AG20443 (cell line): ENCODE data around the gene C1D.
"Not testable (repeated sequence)": the region's sequence is repeated elsewhere in the genome, so short reads cannot be mapped to it uniquely, and the experiment has no call there.

Experiments
- DNase-seq: peaks from one replicate; pipeline ENCODE4 v3.0.0; 2012; ENCODE audit warnings: low spot score, mixed read lengths

Gene C1D

GRCh38 chr2:67999332-67999731 lies 63.5 kb downstream of the C1D start:
- no peak for DNase-seq

- no peak for DNase-seq
These were observed 64.9 kb downstream of the C1D start for GRCh38 chr2:67997903-67998302.

DNA sequence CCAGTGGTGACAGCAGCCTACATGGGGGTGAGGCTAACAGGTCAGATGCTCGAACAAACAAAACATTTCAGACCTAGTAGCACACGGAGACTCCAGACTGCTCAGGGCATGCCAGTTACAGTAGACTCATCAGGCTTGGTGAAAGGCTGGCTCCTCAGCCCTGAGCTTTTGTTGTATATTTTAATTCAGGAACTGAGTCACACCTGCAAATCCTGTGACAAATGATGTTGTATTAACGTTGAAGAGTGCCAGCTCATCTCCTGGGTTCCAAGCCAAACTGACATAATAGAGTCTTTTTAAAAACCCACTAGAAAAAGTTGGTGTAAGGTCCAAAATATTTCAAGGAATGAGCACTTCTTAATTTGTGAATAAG lies 65.3 kb downstream of the C1D start:
- DNase-seq: peak; percentile 50

- no peak for DNase-seq
These were observed 65.9 kb downstream of the C1D start for GRCh38 chr2:67996772-67997527.

DNA sequence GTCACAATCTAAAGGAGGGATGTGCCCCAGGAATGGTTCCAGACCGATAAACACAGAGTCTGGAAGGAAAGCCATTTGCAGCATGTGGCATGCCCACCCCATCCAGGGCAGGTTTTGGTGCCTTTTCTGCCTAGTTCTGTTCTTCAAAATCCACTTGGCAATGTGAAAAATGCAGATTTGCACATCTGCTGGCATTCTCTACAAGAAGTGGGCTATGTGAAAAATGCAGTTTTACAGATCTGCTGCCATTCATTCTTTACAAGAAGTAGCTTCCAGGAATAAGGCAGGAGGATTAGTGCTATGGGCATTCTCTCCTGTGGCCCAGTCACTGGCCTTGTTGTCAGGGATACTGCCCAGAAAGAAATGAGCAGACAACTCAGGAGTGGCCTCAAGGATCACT lies 68.1 kb downstream of the C1D start:
- DNase-seq: no peak

GRCh38 chr2:67994069-67994468 lies 68.7 kb downstream of the C1D start:
- not testable (repeated sequence) for DNase-seq

DNA sequence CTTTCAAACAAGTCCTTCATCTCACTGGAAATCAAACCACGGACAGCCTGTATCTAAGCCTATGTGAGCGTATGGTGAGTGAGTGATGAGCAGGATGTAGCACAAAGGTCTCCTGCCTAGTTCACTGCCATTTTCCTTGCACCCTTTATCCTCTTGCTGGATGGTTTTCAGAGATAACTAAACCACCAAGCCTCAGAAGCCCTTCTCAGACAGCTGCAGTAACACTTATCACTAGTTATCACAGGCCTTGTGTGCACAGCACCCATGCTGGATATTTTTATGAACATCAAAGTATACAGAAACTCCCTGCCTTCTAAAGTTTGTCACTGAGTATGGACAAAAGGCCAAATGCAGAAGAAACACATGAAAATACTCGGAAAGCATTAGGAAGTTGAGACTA lies 69.5 kb downstream of the C1D start:
- DNase-seq: no peak

DNA sequence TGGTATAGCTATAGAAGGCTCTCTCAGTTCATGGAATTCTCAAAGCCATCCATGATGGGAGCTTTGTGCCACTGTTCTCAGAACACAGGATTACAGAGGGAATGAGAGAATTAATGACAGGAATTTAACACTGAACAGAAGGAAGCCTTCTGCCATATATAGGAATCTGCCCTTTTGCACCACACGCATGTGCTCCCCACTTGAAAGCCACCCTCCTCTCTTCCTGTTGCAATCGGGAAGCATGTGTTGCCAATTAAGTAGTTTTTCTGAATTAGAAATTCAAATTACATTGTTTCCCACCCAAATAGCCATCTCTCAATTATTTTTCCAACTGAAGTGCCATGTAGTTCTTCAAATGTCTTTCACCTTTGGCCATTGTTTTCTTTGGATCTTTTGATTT lies 71.3 kb downstream of the C1D start:
- DNase-seq: no peak
